ENCODE results near the gene ULK4. TPM values are rescaled to one million over a fixed set of nuclear protein-coding genes. Genes with fewer than 3 reads are reported as not detected.

ULK4 gene
- polyA plus RNA-seq, 1 of the 3 experiments (the other 2 are of a cell fraction) = 6.2 TPM

- DNase-seq = peak; percentile 28
- H3K79me2 ChIP-seq (ENCODE audit: insufficient read depth) = no peaks in the 10 kb centered on the region
- ChIA-PET POLR2A (no interaction called here), CTCF (no interaction called here)
- H3K27me3 ChIP-seq (ENCODE audit: insufficient read depth) = no peaks in the 10 kb centered on the region
- H3K4me1 ChIP-seq (ENCODE audit: control insufficient read depth in 1 of 2, insufficient read depth in 2 of 2, low read depth in 1 of 2, low read length in 1 of 2) = peaks cover 9 to 11% of the 10 kb centered on the region in 2 experiments; a peak in 3 of 4 replicates
- H3K27ac ChIP-seq (ENCODE audit: low read depth in 2 of 2, low read length in 1 of 2) = peak overlapping the region; percentile 39 to 58
- no peak overlapping the region for H3K4me3 ChIP-seq (ENCODE audit: low read depth in 2 of 2, low read length in 1 of 2)
- no peaks in the 10 kb centered on the region for H3K9me2 ChIP-seq
- no peak overlapping the region for H3K9ac ChIP-seq
- H3F3A ChIP-seq (replicated peaks; ENCODE audit: insufficient read depth) = peaks cover 11% of the 10 kb centered on the region
- H4K20me1 ChIP-seq (ENCODE audit: insufficient read depth) = no peaks in the 10 kb centered on the region
- no peak overlapping the region for H2AFZ ChIP-seq (ENCODE audit: low read depth)
- H3K36me3 ChIP-seq (replicated peaks in 1 of 2; ENCODE audit: control insufficient read depth in 1 of 2, insufficient read depth in 2 of 2, low read length in 1 of 2) = no peaks in the 10 kb centered on the region
- 0 out of 2 replicates have a peak overlapping the region, but pooled peaks have one; percentile 18 for H3K4me2 ChIP-seq
- H3K9me3 ChIP-seq = no peaks in the 10 kb centered on the region
- 9% methylated on average over 2 of the region's 3 CpGs for WGBS (ENCODE audit: low lambda C conversion rate)
- TF ChIP-seq TEAD4 (IDR thresholded peaks at IDR 0.05; ENCODE audit: borderline replicate concordance, insufficient read depth) (no peak), IRF3 (IDR thresholded peaks at IDR 0.05; ENCODE audit: low read depth, low read length) (no peak), YY1 (IDR thresholded peaks at IDR 0.05; ENCODE audit: low read depth) (no peak), RFX5 (IDR thresholded peaks at IDR 0.05; ENCODE audit: low read length) (no peak), NRF1 (IDR thresholded peaks at IDR 0.05; ENCODE audit: low read depth, low read length) (no peak), MXI1 (IDR thresholded peaks at IDR 0.05; ENCODE audit: low read depth, low read length) (no peak), EZH2phosphoT487 (IDR thresholded peaks at IDR 0.05; ENCODE audit: borderline replicate concordance, low read depth) (no peak), TCF12 (IDR thresholded peaks at IDR 0.05) (peak; percentile 66), CHD2 (IDR thresholded peaks at IDR 0.05; ENCODE audit: low read length, partially characterized antibody) (no peak), GABPA (IDR thresholded peaks at IDR 0.05; ENCODE audit: low read depth) (no peak), JUND (IDR thresholded peaks at IDR 0.05) (0 out of 2 replicates have a peak, but pooled peaks have one; percentile 9), TAF1 (IDR thresholded peaks at IDR 0.05; ENCODE audit: borderline replicate concordance, low read depth, low read length) (no peak), RCOR1 (IDR thresholded peaks at IDR 0.05; ENCODE audit: low read length) (no peak), NFIC (IDR thresholded peaks at IDR 0.05; ENCODE audit: borderline replicate concordance) (peak; percentile 58), ZBTB33 (IDR thresholded peaks at IDR 0.05; ENCODE audit: borderline replicate concordance, low read depth) (no peak), RXRA (IDR thresholded peaks at IDR 0.05; ENCODE audit: borderline replicate concordance, low read depth) (peak; percentile 45; the same call in 1 of the 2 replicates), SIN3A (IDR thresholded peaks at IDR 0.05; ENCODE audit: borderline replicate concordance, low read depth, low read length) (no peak), RAD21 (IDR thresholded peaks at IDR 0.05; ENCODE audit: low read length) (no peak), USF2 (IDR thresholded peaks at IDR 0.05; ENCODE audit: borderline replicate concordance, low read depth, low read length) (no peak), FOXM1 (IDR thresholded peaks at IDR 0.05; ENCODE audit: low read depth) (no peak), FOXJ3 (CRISPR knock-in tag; IDR thresholded peaks at IDR 0.05) (no peak), MEF2A (IDR thresholded peaks at IDR 0.05; ENCODE audit: borderline replicate concordance, low read depth) (no peak), REST (IDR thresholded peaks at IDR 0.05; ENCODE audit: low read depth, low read length) (no peak), CTCF (IDR thresholded peaks at IDR 0.05) (no peak), GATA2 (CRISPR knock-in tag; IDR thresholded peaks at IDR 0.05) (no peak), POLR2AphosphoS5 (IDR thresholded peaks at IDR 0.05; ENCODE audit: low read depth, low read length) (no peak)
Observed at GRCh38 chr3:41265823-41266273, 696.1 kb downstream of the ULK4 start.
